ENCODE data around the gene KDM6B.

Gene KDM6B

DNA sequence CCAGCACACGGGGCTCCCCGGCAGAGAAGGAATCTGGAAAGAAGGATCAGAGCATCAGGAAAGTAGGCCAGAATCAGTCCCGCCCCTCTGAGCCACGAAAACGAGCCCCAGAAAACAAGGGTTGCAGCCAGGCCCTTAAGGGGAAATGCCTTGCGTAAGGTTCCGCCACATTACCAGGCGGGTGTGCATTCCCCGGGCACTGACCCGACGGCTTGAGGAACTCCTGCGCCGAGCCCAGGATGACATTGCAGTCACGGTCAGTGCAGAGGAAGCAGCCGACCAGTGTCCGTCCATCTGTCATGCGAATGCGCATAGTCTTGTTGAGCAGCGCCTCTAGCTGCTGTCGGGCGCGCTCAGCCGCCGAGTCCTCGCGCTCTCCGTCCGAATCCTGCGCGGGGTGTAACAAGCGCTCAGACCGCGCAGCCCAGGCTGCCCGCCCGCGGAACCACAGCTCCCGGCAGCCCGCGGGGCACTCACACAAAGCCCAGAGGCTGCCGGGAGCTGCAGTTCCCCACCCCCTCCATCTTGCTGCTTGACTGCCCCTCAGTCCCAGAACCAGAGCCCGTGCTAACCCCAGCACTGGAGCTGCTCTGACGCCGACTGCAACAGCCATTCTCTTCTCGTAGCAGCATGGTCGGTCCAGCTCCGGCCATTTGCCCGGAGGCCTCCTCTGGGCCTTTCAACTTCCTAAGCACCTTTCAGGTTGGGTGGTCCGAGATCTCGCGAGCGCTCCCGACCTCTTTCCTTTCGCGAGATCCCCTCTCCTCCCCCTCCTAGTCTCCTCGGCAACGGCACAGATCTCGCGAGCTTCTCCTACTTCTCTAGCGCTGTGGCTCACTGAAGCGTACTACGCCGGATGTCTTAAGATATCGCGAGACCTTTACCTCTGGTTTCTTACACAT is 23.0 kb downstream of the KDM6B start, which contains the start of gene NAA38:
Gene NAA38 (minus strand): TSS at position 749 of the 902 bp plus-strand sequence. CDS start 96 bp downstream, at position 653.
- peak; percentile 84 for TF ChIP-seq YY1 (IDR thresholded peaks at IDR 0.05; ENCODE audit: low read depth)
- no peak for TF ChIP-seq NFIC (IDR thresholded peaks at IDR 0.05)
- TF ChIP-seq, protein P1, sequence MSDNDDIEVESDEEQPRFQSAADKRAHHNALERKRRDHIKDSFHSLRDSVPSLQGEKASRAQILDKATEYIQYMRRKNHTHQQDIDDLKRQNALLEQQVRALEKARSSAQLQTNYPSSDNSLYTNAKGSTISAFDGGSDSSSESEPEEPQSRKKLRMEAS (IDR thresholded peaks at IDR 0.05), result peak; percentile 73
- peak; percentile 23 for TF ChIP-seq TCF12 (IDR thresholded peaks at IDR 0.05; ENCODE audit: low read depth)
- TF ChIP-seq CEBPB (IDR thresholded peaks at IDR 0.05), result no peak; the same call in 1 of the 2 replicates
- peak; percentile 29; the same call in 1 of the 2 replicates for TF ChIP-seq RAD21 (IDR thresholded peaks at IDR 0.05; ENCODE audit: low read depth)
- no peak for TF ChIP-seq TEAD4 (IDR thresholded peaks at IDR 0.05)
- TF ChIP-seq, protein P2, sequence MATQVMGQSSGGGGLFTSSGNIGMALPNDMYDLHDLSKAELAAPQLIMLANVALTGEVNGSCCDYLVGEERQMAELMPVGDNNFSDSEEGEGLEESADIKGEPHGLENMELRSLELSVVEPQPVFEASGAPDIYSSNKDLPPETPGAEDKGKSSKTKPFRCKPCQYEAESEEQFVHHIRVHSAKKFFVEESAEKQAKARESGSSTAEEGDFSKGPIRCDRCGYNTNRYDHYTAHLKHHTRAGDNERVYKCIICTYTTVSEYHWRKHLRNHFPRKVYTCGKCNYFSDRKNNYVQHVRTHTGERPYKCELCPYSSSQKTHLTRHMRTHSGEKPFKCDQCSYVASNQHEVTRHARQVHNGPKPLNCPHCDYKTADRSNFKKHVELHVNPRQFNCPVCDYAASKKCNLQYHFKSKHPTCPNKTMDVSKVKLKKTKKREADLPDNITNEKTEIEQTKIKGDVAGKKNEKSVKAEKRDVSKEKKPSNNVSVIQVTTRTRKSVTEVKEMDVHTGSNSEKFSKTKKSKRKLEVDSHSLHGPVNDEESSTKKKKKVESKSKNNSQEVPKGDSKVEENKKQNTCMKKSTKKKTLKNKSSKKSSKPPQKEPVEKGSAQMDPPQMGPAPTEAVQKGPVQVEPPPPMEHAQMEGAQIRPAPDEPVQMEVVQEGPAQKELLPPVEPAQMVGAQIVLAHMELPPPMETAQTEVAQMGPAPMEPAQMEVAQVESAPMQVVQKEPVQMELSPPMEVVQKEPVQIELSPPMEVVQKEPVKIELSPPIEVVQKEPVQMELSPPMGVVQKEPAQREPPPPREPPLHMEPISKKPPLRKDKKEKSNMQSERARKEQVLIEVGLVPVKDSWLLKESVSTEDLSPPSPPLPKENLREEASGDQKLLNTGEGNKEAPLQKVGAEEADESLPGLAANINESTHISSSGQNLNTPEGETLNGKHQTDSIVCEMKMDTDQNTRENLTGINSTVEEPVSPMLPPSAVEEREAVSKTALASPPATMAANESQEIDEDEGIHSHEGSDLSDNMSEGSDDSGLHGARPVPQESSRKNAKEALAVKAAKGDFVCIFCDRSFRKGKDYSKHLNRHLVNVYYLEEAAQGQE (IDR thresholded peaks at IDR 0.05; ENCODE audit: low read depth), result no peak
- TF ChIP-seq ZBTB7A (IDR thresholded peaks at IDR 0.05; ENCODE audit: low read depth), result no peak
- TF ChIP-seq CREB1 (IDR thresholded peaks at IDR 0.05; ENCODE audit: low read depth), result no peak
- peak; percentile 63 for TF ChIP-seq TAF1 (IDR thresholded peaks at IDR 0.05; ENCODE audit: low read depth)
- TF ChIP-seq, protein P3, sequence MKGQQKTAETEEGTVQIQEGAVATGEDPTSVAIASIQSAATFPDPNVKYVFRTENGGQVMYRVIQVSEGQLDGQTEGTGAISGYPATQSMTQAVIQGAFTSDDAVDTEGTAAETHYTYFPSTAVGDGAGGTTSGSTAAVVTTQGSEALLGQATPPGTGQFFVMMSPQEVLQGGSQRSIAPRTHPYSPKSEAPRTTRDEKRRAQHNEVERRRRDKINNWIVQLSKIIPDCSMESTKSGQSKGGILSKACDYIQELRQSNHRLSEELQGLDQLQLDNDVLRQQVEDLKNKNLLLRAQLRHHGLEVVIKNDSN (IDR thresholded peaks at IDR 0.05), result no peak
- TF ChIP-seq FOXM1 (IDR thresholded peaks at IDR 0.05; ENCODE audit: borderline replicate concordance, low read depth), result peak; percentile 16; the same call in 1 of the 2 replicates
- TF ChIP-seq EGR1 (IDR thresholded peaks at IDR 0.05), result no peak

DNA sequence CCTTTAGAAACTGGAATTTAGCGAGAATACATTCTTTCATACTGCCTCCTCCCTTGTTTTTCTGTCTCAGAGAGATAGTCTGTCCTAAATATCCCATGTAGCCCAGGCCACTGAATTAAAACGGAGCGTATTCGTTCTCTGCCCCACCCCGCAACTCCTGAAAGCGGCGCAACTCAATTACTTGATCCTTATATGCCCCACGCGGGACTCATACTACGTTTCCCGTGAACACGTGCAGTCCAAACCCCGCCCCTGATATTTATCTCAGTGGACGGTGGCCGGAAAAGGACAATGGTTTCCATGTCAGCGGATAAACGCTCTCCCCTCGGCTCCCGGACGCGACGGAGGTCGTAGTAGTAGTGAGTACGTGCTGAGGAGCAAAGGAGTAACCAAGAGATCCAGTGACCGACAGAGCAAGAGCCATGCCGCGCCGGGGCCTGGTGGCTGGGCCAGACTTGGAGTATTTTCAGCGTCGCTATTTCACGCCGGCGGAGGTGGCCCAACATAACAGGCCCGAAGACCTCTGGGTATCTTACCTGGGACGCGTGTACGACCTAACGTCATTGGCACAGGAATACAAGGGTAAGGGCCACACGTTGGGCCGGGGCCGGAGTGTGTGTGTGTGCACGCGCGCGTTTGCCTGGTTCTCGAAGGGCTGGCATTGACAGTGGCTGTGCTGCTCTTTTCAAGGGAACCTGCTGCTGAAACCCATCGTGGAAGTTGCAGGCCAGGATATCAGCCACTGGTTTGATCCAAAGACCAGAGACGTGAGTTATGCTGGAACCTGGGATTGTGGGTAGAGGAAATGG is 23.9 kb downstream of the KDM6B start, which contains the start of gene CYB5D1:
Gene CYB5D1 (plus strand): TSS at position 291 of the 809 bp plus-strand sequence. CDS start 132 bp downstream, at position 423.
- TF ChIP-seq, protein P1 (IDR thresholded peaks at IDR 0.05), result peak; percentile 71; the same call in 1 of the 2 replicates
- TF ChIP-seq CREB1 (IDR thresholded peaks at IDR 0.05; ENCODE audit: low read depth), result no peak; the same call in 1 of the 2 replicates
- TF ChIP-seq, protein P2 (IDR thresholded peaks at IDR 0.05; ENCODE audit: low read depth), result no peak
- TF ChIP-seq EGR1 (IDR thresholded peaks at IDR 0.05), result no peak
- no peak for TF ChIP-seq CEBPB (IDR thresholded peaks at IDR 0.05)
- TF ChIP-seq TAF1 (IDR thresholded peaks at IDR 0.05; ENCODE audit: low read depth), result no peak; the same call in none of the 2 replicates
- 0 out of 2 replicates have a peak, but pooled peaks have one; percentile 6 for TF ChIP-seq FOXM1 (IDR thresholded peaks at IDR 0.05; ENCODE audit: borderline replicate concordance, low read depth)
- no peak for TF ChIP-seq EP300 (IDR thresholded peaks at IDR 0.05; ENCODE audit: borderline replicate concordance)
- no peak for TF ChIP-seq ZBTB7A (IDR thresholded peaks at IDR 0.05; ENCODE audit: low read depth)
- 0 out of 2 replicates have a peak, but pooled peaks have one; percentile 0 for TF ChIP-seq RAD21 (IDR thresholded peaks at IDR 0.05; ENCODE audit: low read depth)
- no peak for TF ChIP-seq TCF12 (IDR thresholded peaks at IDR 0.05; ENCODE audit: low read depth)
- TF ChIP-seq YY1 (IDR thresholded peaks at IDR 0.05; ENCODE audit: low read depth), result no peak; the same call in 1 of the 2 replicates
- no peak; the same call in 1 of the 2 replicates for TF ChIP-seq NFIC (IDR thresholded peaks at IDR 0.05)
- TF ChIP-seq, protein P3 (IDR thresholded peaks at IDR 0.05), result peak; percentile 80
- TF ChIP-seq TEAD4 (IDR thresholded peaks at IDR 0.05), result peak; percentile 38; the same call in 1 of the 2 replicates

DNA sequence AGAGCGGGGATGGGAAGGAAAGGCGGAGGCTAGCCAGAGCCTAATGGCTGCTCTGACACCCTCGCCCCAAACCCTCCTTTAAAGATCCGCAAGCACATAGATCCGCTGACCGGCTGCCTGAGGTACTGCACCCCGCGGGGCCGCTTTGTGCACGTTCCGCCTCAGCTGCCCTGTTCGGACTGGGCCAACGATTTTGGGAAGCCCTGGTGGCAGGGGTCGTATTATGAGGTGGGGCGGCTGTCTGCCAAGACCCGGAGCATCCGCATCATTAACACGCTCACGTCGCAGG is 24.4 kb downstream of the KDM6B start:
- TF ChIP-seq RAD21 (IDR thresholded peaks at IDR 0.05; ENCODE audit: low read depth) (peak; percentile 22; the same call in 1 of the 2 replicates), TCF12 (IDR thresholded peaks at IDR 0.05; ENCODE audit: low read depth) (no peak)

DNA sequence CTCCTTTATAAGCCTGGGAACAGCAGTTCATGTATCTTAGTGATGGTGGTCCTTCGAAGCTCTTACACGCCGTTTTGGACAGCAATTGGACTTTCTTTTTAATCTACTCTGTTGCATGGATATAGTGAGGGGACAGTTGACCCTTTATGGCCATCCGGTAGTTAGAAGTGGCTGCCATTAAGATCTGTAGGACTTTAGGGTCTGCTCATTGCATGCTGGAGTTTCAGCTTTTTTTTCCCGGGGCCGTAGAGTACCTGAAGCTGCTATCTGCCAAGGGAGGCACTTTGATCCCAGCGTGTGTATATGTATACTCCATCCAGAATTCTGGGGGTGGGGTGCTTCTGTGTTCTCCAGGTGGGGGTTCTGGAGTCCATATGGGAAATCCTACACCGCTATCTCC is 25.0 kb downstream of the KDM6B start:
- TF ChIP-seq TCF12 (IDR thresholded peaks at IDR 0.05; ENCODE audit: low read depth) (no peak), TAF1 (IDR thresholded peaks at IDR 0.05; ENCODE audit: low read depth) (no peak), TEAD4 (IDR thresholded peaks at IDR 0.05) (no peak), RAD21 (IDR thresholded peaks at IDR 0.05; ENCODE audit: low read depth) (no peak), EGR1 (IDR thresholded peaks at IDR 0.05) (no peak), YY1 (IDR thresholded peaks at IDR 0.05; ENCODE audit: low read depth) (no peak), CREB1 (IDR thresholded peaks at IDR 0.05; ENCODE audit: low read depth) (no peak), EP300 (IDR thresholded peaks at IDR 0.05; ENCODE audit: borderline replicate concordance) (no peak), FOXM1 (IDR thresholded peaks at IDR 0.05; ENCODE audit: borderline replicate concordance, low read depth) (no peak), ZBTB7A (IDR thresholded peaks at IDR 0.05; ENCODE audit: low read depth) (no peak), NFIC (IDR thresholded peaks at IDR 0.05) (no peak), CEBPB (IDR thresholded peaks at IDR 0.05) (no peak)
- TF ChIP-seq, protein P3 (IDR thresholded peaks at IDR 0.05), result no peak
- TF ChIP-seq, protein P1 (IDR thresholded peaks at IDR 0.05), result no peak
- TF ChIP-seq, protein P2 (IDR thresholded peaks at IDR 0.05; ENCODE audit: low read depth), result no peak

Data from Ishikawa (cell line).